ENCODE measurements around the gene PIP5KL1.
"Not testable (repeated sequence)": the region's sequence is repeated elsewhere in the genome, so short reads cannot be mapped to it uniquely, and the experiment has no call there.

Gene PIP5KL1

DNA sequence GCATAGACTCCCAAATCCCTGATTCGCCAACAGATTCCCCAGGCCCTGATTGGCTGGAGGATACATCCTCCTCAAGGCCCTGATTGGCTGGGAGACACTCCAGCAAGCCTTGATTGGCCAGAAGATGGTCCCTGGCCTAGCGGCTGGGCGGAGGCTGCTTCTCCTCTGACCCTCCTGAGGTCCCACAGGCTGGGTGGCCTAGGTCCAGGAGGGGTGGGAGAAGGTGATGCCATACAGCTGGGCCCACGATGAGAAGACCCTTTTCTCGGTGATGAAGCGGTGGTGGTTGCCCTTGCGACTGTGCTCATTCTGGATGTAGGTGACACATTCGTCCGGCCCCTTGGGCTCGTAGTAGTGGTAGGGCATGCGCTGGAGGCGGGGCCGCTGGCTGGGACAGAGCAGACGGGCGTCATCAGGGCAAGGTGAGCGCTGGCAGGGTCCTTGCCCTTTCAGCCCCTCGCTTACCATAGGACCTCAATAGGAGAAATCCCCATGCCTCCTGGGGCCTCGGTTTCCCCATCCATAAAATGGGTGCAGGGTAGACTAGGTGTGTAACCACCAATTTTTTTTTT lies 44.1 kb downstream of the PIP5KL1 start:
- DNase-seq (ENCODE audit: low read depth): no peak

DNA sequence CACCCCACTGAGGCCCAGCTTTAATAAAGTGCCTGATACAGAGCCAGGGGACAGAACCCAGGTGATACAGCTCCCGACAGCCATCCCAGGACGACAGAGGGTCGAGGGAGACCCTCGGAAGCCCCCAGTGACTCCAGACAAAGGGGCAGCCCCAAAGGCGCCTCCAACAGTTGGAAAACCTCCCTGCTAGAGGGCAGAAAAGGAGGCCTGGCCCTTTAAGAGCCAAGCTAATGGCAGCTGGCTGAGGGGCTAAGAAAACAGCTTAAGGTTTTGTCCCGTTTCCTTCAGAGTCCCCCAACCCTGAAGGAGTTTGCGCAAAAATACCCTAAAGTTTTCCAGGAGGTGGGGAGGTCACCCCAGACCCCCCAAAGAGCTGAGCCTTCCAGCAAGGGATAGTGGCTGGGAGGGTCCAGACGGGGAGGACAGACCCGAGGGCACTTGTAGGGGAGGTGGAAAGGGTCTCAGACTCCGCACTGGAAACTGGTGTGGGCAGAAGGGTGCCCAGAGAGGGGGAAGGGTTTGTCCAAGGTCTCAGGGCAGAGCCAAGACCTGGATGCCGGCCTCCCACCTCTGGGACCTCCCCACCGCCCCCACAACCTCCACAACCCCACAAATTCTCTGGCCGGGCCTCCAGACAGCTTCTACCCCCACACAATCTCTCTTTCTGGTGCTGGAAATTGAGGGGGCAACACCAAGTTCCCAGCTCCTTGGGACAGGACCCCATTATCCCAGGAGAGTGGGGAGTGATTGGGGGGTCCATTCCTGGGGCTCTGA lies 44.9 kb downstream of the PIP5KL1 start:
- no peak for DNase-seq (ENCODE audit: low read depth)

DNA sequence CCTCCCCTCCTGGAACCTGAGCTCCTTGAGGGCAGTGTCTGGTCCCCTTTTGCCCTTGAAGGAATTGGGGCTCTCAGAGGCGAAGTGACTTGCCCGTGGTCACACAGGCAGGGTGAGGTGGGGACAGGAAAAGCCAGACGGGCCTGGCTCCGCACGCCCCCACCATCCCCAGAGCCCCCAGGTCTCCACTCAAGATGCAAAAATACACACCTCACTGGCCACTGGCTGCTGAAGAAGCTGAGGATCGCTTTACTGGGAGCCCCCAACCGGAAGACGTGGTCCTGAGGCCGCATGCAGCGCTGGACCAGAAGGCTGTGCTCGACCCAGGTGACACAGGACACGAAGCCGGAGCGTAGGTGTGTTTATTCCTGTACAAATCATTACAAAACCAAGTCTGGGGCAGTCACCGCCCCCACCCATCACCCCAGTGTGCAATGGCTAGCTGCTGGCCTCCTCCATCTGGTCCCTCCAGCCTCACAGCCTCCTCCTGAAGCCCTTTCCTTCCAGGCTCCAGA lies 45.5 kb downstream of the PIP5KL1 start:
- no peak for DNase-seq (ENCODE audit: low read depth)

DNA sequence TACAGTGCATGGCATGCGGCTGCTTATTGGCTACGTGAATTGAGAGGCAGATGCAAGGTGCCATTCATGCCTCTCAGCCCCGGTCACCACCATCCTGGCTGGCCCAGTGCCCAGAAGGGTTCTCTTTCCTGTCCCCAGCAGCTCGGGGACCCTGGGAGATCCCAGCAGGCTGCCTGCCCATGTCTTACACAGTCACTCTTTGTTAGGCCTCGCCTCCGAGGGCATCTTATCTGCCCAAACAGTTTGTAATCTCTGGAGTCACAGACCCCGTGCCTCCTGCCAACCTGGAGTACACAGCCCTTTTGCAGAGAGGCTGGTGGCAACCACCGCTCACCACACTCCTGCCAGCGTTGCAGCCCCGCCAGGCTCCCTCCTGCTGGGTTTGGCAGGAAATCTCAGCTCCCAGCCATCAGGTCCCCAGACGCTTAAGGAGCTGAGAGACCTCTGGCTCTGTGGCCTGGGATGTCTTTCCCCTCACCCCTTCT lies 46.1 kb downstream of the PIP5KL1 start:
- no peak for DNase-seq (ENCODE audit: low read depth)

DNA sequence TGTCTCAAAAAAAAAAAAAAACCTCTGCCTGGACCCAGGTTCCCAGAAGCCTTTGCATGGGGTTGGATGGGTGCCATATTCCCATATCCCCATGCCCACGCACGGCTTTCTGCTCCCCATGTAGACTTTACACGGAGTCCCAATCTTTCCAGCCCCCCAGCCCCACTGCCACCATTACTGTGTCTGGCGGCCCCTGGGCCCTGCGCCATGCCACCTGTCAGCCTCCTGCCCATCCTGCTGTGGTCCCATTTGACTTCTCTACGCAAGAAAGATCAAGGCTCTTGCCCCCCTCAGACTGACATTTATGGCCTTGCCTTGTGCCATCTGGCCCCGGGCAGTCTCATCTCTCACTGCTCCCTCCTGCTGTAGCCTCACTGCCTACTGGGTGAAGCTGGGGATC lies 46.6 kb downstream of the PIP5KL1 start:
- no peak for DNase-seq (ENCODE audit: low read depth)

DNA sequence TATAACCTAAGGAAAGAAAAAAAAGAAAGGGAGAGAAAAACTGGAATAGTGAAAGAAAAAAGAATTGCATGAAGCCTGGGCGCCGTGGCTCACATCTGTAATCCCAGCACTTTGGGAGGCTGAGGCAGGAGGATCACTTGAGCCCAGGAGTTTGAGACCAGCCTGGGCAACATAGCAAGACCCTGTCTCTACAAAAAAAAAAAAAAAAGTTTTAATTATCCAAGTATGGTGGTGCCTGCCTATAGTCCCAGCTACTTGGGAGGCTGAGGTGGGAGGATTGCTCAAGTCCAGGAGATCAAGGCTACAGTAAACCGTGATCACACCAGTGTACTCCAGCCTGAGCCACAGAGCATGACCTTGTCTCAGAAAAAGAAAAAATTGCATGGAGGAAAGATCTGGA lies 48.9 kb downstream of the PIP5KL1 start:
- not testable (repeated sequence) for DNase-seq (ENCODE audit: low read depth)

DNA sequence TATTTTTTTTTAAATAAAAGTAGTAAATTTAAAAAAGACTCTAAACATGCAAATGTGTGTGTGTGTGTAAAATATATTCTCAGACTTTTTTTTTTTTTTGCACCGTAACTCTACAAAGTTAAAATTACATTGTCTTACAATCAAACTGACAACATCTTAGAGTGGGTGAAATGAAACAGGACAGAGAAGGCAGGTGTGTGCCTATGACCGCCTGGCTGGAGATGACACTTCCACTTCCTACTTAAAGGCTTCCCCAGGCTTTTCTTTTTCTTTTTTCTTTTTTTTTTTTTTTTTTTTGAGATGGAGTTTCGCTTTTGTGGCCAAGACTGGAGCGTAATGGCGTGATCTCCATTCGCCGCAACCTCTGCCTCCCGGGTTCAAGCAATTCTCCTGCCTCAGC lies 50.4 kb downstream of the PIP5KL1 start:
- DNase-seq (ENCODE audit: low read depth): no peak

DNA sequence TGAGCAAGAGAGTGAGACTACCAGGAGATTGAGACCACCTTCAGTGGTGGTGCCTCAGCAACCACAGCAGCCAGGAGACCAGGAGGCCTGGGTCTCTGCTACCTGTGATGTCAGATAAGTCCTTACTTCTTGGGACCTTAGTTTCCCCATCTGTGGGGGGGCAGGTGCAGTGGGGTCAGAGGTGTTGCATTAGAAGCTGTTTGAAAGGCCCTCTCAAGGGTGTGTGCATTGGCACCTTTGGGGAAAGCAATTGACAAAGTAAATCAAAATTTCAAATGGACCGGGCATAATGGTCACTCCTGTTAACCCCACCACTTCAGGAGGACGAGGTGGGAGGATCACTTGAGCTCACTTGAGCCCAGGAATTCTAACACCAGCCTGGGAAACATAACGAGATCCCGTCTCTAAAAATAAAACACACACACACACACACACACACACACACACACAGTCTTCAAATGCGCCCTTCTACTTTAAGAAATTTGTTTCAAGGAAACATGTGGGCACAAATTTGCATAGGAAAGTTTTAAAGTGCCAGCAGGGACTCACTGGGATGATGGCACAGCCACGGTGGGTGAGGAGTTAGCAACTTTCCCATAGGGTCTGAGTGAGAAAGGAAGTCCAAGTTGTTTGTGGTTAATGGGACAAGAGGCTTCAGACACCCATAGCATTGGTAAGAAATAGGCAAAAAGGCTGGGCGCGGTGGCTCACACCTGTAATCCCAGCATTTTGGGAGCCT lies 51.8 kb downstream of the PIP5KL1 start:
- no peak for DNase-seq (ENCODE audit: low read depth)

DNA sequence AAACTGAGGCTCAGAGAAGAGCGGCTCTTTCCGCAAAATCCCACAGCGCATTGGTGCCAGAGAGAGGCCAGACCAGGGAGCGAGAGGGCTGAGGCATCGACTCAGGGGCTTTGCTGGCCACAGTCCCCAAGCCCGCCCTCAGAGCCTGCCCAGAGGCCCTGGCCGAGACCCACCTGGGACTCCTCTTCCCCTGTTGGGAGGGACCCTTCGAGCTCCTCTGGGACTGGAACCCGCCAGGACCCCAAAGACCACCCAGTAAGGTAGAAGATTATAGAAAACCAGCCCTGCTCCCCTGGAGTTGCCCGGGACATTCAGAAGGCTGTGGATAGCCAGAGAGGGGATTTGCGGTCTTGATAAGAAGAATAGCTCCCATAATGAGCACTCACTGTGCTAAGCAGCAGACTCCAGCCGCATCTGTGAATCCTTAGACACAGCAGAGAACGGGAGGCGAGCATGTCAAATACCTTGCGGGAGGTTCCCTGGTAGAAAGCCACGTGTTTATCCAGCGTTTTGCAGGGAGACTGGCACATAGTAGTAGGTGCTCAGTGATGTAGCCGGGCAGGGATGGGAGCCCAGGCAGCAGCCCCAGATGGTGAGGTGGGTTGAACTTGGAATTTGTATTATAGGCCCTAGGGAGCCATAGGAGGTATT lies 52.5 kb downstream of the PIP5KL1 start:
- no peak for DNase-seq (ENCODE audit: low read depth)

GRCh38 chr9:127877566-127877998 lies 53.0 kb downstream of the PIP5KL1 start, which contains the start of gene AK1:
Gene AK1 (minus strand): TSS chr9:127877675. CDS start chr9:127874617, 3,058 bp downstream.
- no peak for DNase-seq (ENCODE audit: low read depth)

GRCh38 chr9:127876764-127877562 lies 53.6 kb downstream of the PIP5KL1 start:
- no peak for DNase-seq (ENCODE audit: low read depth)

- DNase-seq (ENCODE audit: low read depth): no peak
Observed at GRCh38 chr9:127876026-127876763, 54.4 kb downstream of the PIP5KL1 start.

DNA sequence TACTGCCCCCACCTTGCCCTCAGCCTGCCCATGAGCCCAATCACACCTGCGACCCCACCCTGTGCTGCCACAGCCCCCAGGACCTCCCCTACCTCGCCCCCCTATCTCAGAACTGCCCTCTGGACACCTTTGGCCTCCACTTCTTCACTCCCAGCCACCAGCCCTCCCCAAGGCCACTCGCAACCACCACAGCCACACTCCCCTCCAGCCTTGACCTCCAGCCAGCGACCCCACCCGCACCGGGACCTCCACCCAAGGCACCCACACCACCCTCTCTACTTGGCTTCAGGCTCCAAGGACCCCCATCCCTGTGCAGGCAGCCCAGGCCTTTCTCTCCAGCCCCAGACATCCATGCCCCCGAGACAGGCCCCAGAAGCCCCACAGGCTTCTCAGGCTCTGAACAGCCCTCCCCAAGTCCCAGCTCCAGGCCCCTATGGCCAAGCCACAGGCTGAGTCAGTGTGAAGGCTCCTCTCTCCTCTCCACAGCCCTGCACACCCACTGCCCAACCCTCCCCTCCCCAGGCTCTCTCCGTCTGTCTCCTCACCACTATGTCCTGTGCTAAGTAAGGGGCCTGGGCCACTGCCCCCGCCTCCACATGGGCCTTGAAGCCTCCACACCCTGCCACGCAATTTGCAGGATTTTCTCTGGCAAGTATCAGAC lies 55.1 kb downstream of the PIP5KL1 start:
- DNase-seq (ENCODE audit: low read depth): no peak

GRCh38 chr9:127874301-127875221 lies 56.0 kb downstream of the PIP5KL1 start:
- DNase-seq (ENCODE audit: low read depth): no peak

GRCh38 chr9:127873886-127874285 lies 56.7 kb downstream of the PIP5KL1 start:
- DNase-seq (ENCODE audit: low read depth): no peak

DNA sequence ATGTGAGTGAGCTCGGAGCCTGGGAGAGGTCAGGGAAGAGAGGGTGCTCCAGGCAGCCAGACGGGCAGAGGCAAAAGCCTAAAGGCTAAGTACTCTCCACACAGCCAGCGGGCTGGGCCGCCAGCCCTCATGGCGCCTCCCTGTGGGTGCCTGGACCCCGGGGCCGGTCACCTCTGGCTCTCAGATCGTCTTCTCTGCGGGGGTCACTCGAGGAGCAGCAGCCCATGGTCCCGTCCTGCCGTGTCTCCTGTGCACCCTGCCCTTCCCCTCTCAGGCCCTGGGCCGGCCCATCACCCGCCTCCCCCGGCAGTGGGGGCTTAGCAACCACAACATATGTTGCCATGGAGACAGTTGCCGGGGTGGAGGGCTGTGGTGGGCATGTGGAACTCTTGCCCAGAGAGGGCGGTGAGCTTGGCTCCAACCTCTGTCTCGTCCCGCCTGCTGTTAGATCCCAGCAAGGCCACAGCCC lies 57.3 kb downstream of the PIP5KL1 start:
- no peak for DNase-seq (ENCODE audit: low read depth)

GRCh38 chr9:127872369-127873222 lies 58.0 kb downstream of the PIP5KL1 start:
- no peak for DNase-seq (ENCODE audit: low read depth)

DNA sequence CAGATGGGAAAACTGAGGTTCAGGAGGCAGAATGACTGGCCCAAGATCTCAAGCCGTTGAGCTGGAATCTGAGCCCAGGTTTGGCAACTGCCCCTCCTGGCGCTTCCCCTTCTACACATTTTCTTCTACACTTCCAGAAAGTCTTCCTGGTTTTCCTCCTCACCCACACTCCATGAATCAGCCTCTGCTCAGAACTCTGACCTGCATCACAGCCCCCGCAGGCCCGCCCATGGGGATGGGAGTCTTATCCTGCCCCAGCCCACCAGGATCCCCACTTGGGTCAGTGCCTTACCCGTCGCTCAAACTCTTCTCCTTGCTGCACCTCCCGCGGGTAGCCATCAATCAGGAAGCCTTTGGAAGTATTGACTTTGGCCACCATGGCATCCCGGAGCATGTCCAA lies 59.0 kb downstream of the PIP5KL1 start:
- no peak for DNase-seq (ENCODE audit: low read depth)

Data from GM04504 (cell line).